ENCODE measurements around the gene HDGFL1.

The HDGFL1 gene

DNA sequence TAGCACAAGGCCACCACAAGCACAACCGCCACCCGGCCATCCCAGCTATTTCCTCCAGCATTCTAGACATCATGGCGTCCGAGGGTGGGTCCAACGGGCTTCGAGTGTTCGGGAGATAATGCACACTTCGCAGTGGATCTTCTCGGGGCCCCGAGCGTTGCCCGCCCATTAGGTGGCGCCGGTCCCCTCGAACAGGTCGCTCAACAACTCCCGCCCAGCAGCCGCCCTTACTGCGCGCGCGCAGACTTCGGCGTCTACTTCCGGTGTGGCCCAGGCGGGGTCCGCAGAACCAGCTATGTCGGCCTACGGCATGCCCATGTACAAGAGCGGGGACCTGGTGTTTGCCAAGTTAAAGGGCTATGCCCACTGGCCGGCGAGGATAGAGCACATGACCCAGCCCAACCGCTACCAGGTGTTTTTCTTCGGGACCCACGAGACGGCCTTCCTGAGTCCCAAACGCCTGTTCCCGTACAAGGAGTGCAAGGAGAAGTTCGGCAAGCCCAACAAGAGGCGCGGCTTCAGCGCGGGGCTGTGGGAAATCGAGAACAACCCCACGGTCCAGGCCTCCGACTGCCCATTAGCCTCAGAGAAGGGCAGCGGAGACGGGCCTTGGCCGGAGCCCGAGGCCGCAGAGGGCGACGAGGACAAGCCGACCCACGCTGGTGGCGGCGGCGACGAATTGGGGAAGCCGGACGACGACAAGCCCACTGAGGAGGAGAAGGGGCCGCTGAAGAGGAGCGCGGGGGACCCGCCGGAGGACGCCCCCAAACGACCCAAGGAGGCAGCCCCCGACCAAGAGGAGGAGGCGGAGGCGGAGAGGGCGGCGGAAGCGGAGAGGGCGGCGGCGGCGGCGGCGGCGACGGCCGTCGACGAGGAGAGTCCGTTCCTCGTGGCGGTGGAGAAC lies at the start of gene HDGFL1:
TSS of gene HDGFL1 (plus strand) at position 286 of the 904 bp plus-strand sequence. CDS start at position 296, 10 bp downstream.
- Histone ChIP-seq H3K4me1 (ENCODE audit: low read depth, poor library complexity, severe bottlenecking) (peaks cover 16% of the 10 kb centered on the region), H3K27me3 (ENCODE audit: insufficient read depth, low read depth) (no peaks in the 10 kb centered on the region), H2AFZ (ENCODE audit: low read depth) (peak within 1 kb of the TSS; percentile 17; the same call in 1 of the 2 replicates), H3K9ac (no peak within 1 kb of the TSS), H3K27ac (peak within 1 kb of the TSS; percentile 5; the same call in 1 of the 2 replicates), H4K20me1 (ENCODE audit: insufficient read depth) (no peaks in the 10 kb centered on the region), H3K36me3 (ENCODE audit: insufficient read depth) (no peaks in the 10 kb centered on the region), H3K4me2 (peak within 1 kb of the TSS; percentile 33), H3K79me2 (ENCODE audit: insufficient read depth, low read depth) (no peaks in the 10 kb centered on the region), H3K4me3 (IDR thresholded peaks at IDR 0.05; ENCODE audit: insufficient read depth, low read depth, low read length) (no peak within 1 kb of the TSS)
- TF ChIP-seq, protein P1, sequence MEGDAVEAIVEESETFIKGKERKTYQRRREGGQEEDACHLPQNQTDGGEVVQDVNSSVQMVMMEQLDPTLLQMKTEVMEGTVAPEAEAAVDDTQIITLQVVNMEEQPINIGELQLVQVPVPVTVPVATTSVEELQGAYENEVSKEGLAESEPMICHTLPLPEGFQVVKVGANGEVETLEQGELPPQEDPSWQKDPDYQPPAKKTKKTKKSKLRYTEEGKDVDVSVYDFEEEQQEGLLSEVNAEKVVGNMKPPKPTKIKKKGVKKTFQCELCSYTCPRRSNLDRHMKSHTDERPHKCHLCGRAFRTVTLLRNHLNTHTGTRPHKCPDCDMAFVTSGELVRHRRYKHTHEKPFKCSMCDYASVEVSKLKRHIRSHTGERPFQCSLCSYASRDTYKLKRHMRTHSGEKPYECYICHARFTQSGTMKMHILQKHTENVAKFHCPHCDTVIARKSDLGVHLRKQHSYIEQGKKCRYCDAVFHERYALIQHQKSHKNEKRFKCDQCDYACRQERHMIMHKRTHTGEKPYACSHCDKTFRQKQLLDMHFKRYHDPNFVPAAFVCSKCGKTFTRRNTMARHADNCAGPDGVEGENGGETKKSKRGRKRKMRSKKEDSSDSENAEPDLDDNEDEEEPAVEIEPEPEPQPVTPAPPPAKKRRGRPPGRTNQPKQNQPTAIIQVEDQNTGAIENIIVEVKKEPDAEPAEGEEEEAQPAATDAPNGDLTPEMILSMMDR (conservative IDR thresholded peaks at IDR 0.05; ENCODE audit: low read depth, low read length), result no peak

DNA sequence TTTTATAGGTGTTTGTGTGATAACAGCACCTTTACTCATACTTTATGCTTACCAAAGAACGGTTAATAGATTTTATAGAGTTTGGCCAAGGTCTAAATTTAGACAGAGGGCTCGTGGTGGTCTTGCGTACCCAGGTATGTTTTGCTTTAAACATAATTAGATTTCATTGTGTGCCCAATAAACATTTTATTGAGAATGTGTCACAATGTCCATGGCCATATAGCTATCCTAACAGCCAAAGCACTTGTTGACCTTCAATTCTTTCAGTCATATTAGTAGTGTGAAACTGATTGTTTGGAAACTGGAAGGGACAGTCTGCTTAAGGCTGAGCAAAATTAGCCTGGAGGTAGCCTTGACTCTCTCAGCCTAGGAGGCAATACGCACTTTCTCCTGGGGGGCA lies 48.3 kb upstream of the HDGFL1 start:
- Histone ChIP-seq H3K9ac (no peak overlapping the region), H2AFZ (ENCODE audit: low read depth) (no peak overlapping the region), H3K27ac (no peak overlapping the region), H3K4me3 (IDR thresholded peaks at IDR 0.05; ENCODE audit: insufficient read depth, low read depth, low read length) (no peak overlapping the region), H4K20me1 (ENCODE audit: insufficient read depth) (no peaks in the 10 kb centered on the region), H3K4me1 (ENCODE audit: low read depth, poor library complexity, severe bottlenecking) (no peaks in the 10 kb centered on the region), H3K27me3 (ENCODE audit: insufficient read depth, low read depth) (no peaks in the 10 kb centered on the region), H3K36me3 (ENCODE audit: insufficient read depth) (no peaks in the 10 kb centered on the region), H3K79me2 (ENCODE audit: insufficient read depth, low read depth) (no peaks in the 10 kb centered on the region), H3K4me2 (no peak overlapping the region)
- TF ChIP-seq, protein P1 (conservative IDR thresholded peaks at IDR 0.05; ENCODE audit: low read depth, low read length), result no peak

DNA sequence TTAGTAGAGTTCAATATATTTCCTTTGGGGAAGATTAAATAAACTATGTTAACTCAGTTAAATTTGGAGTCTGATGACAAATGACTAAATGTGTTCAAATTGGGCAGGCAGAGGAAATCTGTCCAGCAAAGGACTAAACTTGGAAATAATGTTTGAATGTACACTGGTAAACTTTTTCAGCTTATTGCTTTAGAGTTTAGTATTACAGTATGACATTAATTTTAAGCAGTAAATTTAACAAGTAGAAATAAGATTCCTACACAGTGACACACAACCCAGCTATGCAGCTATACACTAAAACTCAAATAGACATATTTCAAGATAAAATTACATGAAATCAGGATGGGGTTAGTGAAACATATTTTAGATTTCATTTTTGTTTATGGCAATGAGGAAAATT lies 42.6 kb upstream of the HDGFL1 start:
- H3K27me3 ChIP-seq (ENCODE audit: insufficient read depth, low read depth), result no peaks in the 10 kb centered on the region
- no peak overlapping the region for H3K4me3 ChIP-seq (IDR thresholded peaks at IDR 0.05; ENCODE audit: insufficient read depth, low read depth, low read length)
- no peak overlapping the region for H2AFZ ChIP-seq (ENCODE audit: low read depth)
- no peaks in the 10 kb centered on the region for H3K36me3 ChIP-seq (ENCODE audit: insufficient read depth)
- no peak overlapping the region for H3K9ac ChIP-seq
- H3K4me2 ChIP-seq, result no peak overlapping the region
- no peak overlapping the region for H3K27ac ChIP-seq
- H3K4me1 ChIP-seq (ENCODE audit: low read depth, poor library complexity, severe bottlenecking), result no peaks in the 10 kb centered on the region
- H3K79me2 ChIP-seq (ENCODE audit: insufficient read depth, low read depth), result no peaks in the 10 kb centered on the region
- TF ChIP-seq, protein P1 (conservative IDR thresholded peaks at IDR 0.05; ENCODE audit: low read depth, low read length), result no peak
- no peaks in the 10 kb centered on the region for H4K20me1 ChIP-seq (ENCODE audit: insufficient read depth)

DNA sequence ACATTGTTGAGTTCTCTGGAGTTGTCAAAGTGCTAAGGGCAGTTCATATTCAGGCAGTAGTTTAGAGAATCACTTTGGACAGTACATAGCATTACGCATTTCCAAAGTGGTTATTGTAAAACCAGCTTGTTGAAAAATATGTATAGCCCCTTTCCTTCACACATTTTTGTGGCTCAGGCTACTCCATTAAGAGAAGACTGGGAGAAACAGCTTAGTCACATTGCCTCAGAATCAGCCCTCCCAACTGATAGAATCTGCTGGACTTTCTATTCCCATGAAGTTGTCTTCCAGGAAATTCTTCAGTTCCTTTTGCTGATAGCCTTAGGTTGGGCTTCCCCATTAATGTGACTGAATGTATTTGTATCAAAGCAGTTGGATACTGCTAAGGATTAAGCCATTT lies 39.5 kb upstream of the HDGFL1 start:
- H4K20me1 ChIP-seq (ENCODE audit: insufficient read depth), result no peaks in the 10 kb centered on the region
- TF ChIP-seq, protein P1 (conservative IDR thresholded peaks at IDR 0.05; ENCODE audit: low read depth, low read length), result no peak
- no peak overlapping the region for H3K4me3 ChIP-seq (IDR thresholded peaks at IDR 0.05; ENCODE audit: insufficient read depth, low read depth, low read length)
- no peaks in the 10 kb centered on the region for H3K79me2 ChIP-seq (ENCODE audit: insufficient read depth, low read depth)
- H3K4me1 ChIP-seq (ENCODE audit: low read depth, poor library complexity, severe bottlenecking), result no peaks in the 10 kb centered on the region
- no peak overlapping the region for H2AFZ ChIP-seq (ENCODE audit: low read depth)
- no peaks in the 10 kb centered on the region for H3K27me3 ChIP-seq (ENCODE audit: insufficient read depth, low read depth)
- no peak overlapping the region for H3K27ac ChIP-seq
- no peak overlapping the region for H3K4me2 ChIP-seq
- H3K36me3 ChIP-seq (ENCODE audit: insufficient read depth), result no peaks in the 10 kb centered on the region
- H3K9ac ChIP-seq, result no peak overlapping the region

Data from KMS-11 (cell line).